ENCODE measurements around the gene KCNQ1. TPM values are rescaled to one million over a fixed set of nuclear protein-coding genes. Genes with fewer than 3 reads are reported as not detected.
A peak's percentile ranks its signal among the peaks of the same experiment; 100 is the strongest.

KCNQ1 gene
- total RNA-seq, 3 donors from 2014 or later = 3.6 to 6.2 (median 5.1) TPM

GRCh38 chr11:2662024-2662312 lies 217.2 kb downstream of the KCNQ1 start:
- no peak for DNase-seq (ENCODE audit: low spot score in 2 of 2)
- peaks cover 16 to 23% of the 10 kb centered on the region in 2 donors for H3K9me3 ChIP-seq
- TF ChIP-seq POLR2A (IDR thresholded peaks at IDR 0.05) = no peak
- TF ChIP-seq, protein P1, sequence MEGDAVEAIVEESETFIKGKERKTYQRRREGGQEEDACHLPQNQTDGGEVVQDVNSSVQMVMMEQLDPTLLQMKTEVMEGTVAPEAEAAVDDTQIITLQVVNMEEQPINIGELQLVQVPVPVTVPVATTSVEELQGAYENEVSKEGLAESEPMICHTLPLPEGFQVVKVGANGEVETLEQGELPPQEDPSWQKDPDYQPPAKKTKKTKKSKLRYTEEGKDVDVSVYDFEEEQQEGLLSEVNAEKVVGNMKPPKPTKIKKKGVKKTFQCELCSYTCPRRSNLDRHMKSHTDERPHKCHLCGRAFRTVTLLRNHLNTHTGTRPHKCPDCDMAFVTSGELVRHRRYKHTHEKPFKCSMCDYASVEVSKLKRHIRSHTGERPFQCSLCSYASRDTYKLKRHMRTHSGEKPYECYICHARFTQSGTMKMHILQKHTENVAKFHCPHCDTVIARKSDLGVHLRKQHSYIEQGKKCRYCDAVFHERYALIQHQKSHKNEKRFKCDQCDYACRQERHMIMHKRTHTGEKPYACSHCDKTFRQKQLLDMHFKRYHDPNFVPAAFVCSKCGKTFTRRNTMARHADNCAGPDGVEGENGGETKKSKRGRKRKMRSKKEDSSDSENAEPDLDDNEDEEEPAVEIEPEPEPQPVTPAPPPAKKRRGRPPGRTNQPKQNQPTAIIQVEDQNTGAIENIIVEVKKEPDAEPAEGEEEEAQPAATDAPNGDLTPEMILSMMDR (IDR thresholded peaks at IDR 0.05) = no peak
- no peak for TF ChIP-seq POLR2AphosphoS5 (IDR thresholded peaks at IDR 0.05)
- H3K27me3 ChIP-seq = no peaks in the 10 kb centered on the region
- no peak overlapping the region for H3K27ac ChIP-seq
- no peaks in the 10 kb centered on the region for H3K4me1 ChIP-seq
- no peak overlapping the region for H3K4me3 ChIP-seq
- H3K36me3 ChIP-seq = no peaks in the 10 kb centered on the region
- intact Hi-C loops (cut with DNase I; ENCODE audit: low total_unique reads) = no loop called here

GRCh38 chr11:2662430-2663299 lies 217.9 kb downstream of the KCNQ1 start:
- intact Hi-C loops (cut with DNase I; ENCODE audit: low total_unique reads) = no loop called here
- H3K27ac ChIP-seq = no peak overlapping the region
- TF ChIP-seq POLR2AphosphoS5 (IDR thresholded peaks at IDR 0.05) (no peak), POLR2A (IDR thresholded peaks at IDR 0.05) (no peak)
- TF ChIP-seq, protein P1 (IDR thresholded peaks at IDR 0.05) = no peak
- H3K9me3 ChIP-seq = peaks cover 16 to 23% of the 10 kb centered on the region in 2 donors
- no peaks in the 10 kb centered on the region for H3K36me3 ChIP-seq
- H3K4me1 ChIP-seq = no peaks in the 10 kb centered on the region
- H3K27me3 ChIP-seq = no peaks in the 10 kb centered on the region
- H3K4me3 ChIP-seq = no peak overlapping the region
- peak in 1 of 2 donors; percentile 42 for DNase-seq (ENCODE audit: low spot score in 2 of 2)

DNA sequence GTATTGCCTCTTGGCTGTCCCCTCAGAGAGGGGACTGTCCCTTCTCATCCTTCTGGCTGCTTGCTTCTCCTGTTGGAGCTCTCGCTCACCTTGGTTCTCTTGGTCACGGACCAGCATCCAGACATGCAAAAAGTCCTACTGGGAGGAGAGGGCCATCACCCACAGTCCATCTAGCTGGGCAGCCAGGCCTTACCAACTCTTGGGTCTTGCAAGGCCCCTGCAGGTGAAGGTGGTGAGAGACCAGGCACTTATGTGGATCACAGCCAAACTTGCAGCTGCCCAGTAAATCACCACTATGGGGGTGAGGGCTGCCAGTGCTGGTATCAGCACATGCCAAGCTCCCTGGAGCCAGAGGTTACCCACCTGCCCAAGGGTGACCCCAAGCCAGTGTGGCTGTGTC lies 218.7 kb downstream of the KCNQ1 start:
- Histone ChIP-seq H3K4me3 (no peak overlapping the region), H3K9me3 (peaks cover 16 to 23% of the 10 kb centered on the region in 2 donors), H3K27ac (no peak overlapping the region), H3K4me1 (no peaks in the 10 kb centered on the region), H3K36me3 (no peaks in the 10 kb centered on the region), H3K27me3 (no peaks in the 10 kb centered on the region)
- DNase-seq (ENCODE audit: low spot score in 2 of 2) = peak in 1 of 2 donors; percentile 22
- intact Hi-C loops (cut with DNase I; ENCODE audit: low total_unique reads) = no loop called here
- TF ChIP-seq, protein P1 (IDR thresholded peaks at IDR 0.05) = no peak
- no peak for TF ChIP-seq POLR2AphosphoS5 (IDR thresholded peaks at IDR 0.05)
- TF ChIP-seq POLR2A (IDR thresholded peaks at IDR 0.05) = no peak

DNA sequence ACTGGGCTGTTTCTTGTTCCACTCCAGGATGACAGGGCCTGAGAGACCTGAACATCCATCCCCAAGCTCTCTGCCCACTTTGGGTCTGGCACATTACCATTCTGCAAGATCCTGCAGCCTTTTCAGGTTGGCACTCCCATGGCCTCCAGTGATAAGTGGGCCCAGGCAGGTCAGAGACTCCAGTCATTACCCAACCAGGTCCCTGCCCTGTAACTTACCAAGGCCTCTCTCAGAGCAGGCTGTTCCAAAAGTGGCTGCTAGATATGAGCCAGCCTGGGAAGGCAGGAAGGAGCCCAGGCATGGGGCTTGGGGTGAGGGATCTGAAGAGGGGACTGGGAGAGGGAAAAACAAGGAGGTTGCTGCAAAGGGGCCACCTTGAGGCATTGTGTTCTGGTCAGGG lies 219.1 kb downstream of the KCNQ1 start:
- H3K4me1 ChIP-seq = no peaks in the 10 kb centered on the region
- no peaks in the 10 kb centered on the region for H3K27me3 ChIP-seq
- no peak for TF ChIP-seq POLR2AphosphoS5 (IDR thresholded peaks at IDR 0.05)
- TF ChIP-seq, protein P1 (IDR thresholded peaks at IDR 0.05) = no peak
- TF ChIP-seq POLR2A (IDR thresholded peaks at IDR 0.05) = no peak
- DNase-seq (ENCODE audit: low spot score in 2 of 2) = no peak
- H3K9me3 ChIP-seq = peaks cover 16 to 23% of the 10 kb centered on the region in 2 donors
- intact Hi-C loops (cut with DNase I; ENCODE audit: low total_unique reads) = no loop called here
- no peak overlapping the region for H3K27ac ChIP-seq
- no peaks in the 10 kb centered on the region for H3K36me3 ChIP-seq
- no peak overlapping the region for H3K4me3 ChIP-seq

DNA sequence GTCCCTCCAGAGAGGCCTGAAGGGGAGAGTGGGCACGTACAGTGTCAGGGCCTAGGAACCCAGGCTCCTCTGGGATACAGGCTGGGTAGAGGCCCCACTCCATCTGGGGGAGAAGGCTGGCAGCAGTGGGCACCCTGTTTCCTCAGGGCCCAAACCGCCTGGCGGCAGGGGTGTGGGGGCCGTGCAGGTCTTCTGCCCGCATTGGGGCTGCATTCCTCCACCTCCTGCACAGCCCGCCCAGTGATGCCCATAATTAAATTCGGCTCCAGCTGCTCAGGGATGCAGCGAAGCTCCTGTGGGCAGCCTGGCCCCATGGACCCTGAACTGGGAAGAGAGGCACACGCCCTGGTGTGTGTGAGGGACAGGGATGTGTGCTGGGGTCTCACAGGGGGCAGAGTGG lies 219.6 kb downstream of the KCNQ1 start:
- Histone ChIP-seq H3K27ac (no peak overlapping the region), H3K4me1 (no peaks in the 10 kb centered on the region), H3K9me3 (peaks cover 16 to 23% of the 10 kb centered on the region in 2 donors), H3K36me3 (no peaks in the 10 kb centered on the region), H3K4me3 (no peak overlapping the region), H3K27me3 (no peaks in the 10 kb centered on the region)
- intact Hi-C loops (cut with DNase I; ENCODE audit: low total_unique reads) = no loop called here
- peak in 1 of 2 donors; percentile 30 for DNase-seq (ENCODE audit: low spot score in 2 of 2)
- TF ChIP-seq POLR2AphosphoS5 (IDR thresholded peaks at IDR 0.05) (no peak), POLR2A (IDR thresholded peaks at IDR 0.05) (no peak)
- TF ChIP-seq, protein P1 (IDR thresholded peaks at IDR 0.05) = no peak
